CD4-positive, alpha-beta memory T cell (primary cell): Measurements from ENCODE around the gene PRKCD. TPM values are rescaled to one million over a fixed set of nuclear protein-coding genes. Genes with fewer than 3 reads are reported as not detected.

ENCODE experiments used
- CTCF ChIA-PET: fragments of 350-600 bp; sonication (Branson Sonifier 250); formaldehyde crosslinking; loops from one replicate; lab custom pipeline; 2021; ENCODE audit warnings: inconsistent platforms; ENCODE audit not compliant: partially characterized antibody; lab: Charles Lee
- POLR2A ChIA-PET: fragments of 350-600 bp; sonication (Branson Sonifier 250); formaldehyde crosslinking; loops from one replicate; lab custom pipeline; 2021; ENCODE audit not compliant: partially characterized antibody; lab: Charles Lee
- DNase-seq, 5 donors: peaks; one replicate each; pipeline versions ENCODE4 v3.0.0 to v3.0.0-alpha.2; 2020 to 2022; ENCODE audit warnings: mixed read lengths in 1 of 5
- H3K27ac ChIP-seq: one replicate; pipeline ENCODE4 v1.7.0; 2013; ENCODE audit warnings: low read depth, low read length
- H3K27me3 ChIP-seq: 2 replicates; pipeline ENCODE4 v1.7.0; 2013; ENCODE audit warnings: mild to moderate bottlenecking, low read length, moderate library complexity; ENCODE audit not compliant: insufficient read depth
- H3K36me3 ChIP-seq: 2 replicates; pipeline ENCODE4 v1.7.0; 2013; ENCODE audit warnings: mild to moderate bottlenecking, low read length, moderate library complexity; ENCODE audit not compliant: insufficient read depth
- H3K4me1 ChIP-seq: 2 replicates; pipeline ENCODE4 v1.7.0; 2013; ENCODE audit warnings: mild to moderate bottlenecking, low read length, moderate library complexity; ENCODE audit not compliant: insufficient read depth
- H3K4me3 ChIP-seq, 2 donors: one replicate each; pipeline ENCODE4 v1.7.0; 2013; ENCODE audit warnings: low read length in 2 of 2, mild to moderate bottlenecking in 1 of 2
- H3K9me3 ChIP-seq, 2 donors: one replicate each; pipeline ENCODE4 v1.7.0; 2013; ENCODE audit warnings: low read length in 2 of 2, control low read depth in 1 of 2; ENCODE audit not compliant: control insufficient read depth in 1 of 2
- H3K27ac Mint-ChIP-seq, 7 donors: one replicate each; pipeline ENCODE4 v1.8.0; 2020 to 2021; ENCODE audit warnings: mixed read lengths in 7 of 7, mild to moderate bottlenecking in 6 of 7, inconsistent platforms in 3 of 7, moderate library complexity in 3 of 7
- H3K27me3 Mint-ChIP-seq, 2 donors: one replicate each; pipeline ENCODE4 v1.8.0; 2020 to 2021; ENCODE audit warnings: mixed read lengths in 2 of 2
- H3K36me3 Mint-ChIP-seq, 2 donors: one replicate each; pipeline ENCODE4 v1.8.0; 2020 to 2021; ENCODE audit warnings: mixed read lengths in 2 of 2, inconsistent platforms in 1 of 2, mild to moderate bottlenecking in 1 of 2
- H3K4me1 Mint-ChIP-seq, 4 donors: one replicate each; pipeline ENCODE4 v1.8.0; 2020 to 2021; ENCODE audit warnings: mixed read lengths in 4 of 4, mild to moderate bottlenecking in 1 of 4
- H3K4me3 Mint-ChIP-seq, 8 donors: one replicate each; pipeline ENCODE4 v1.8.0; 2020 to 2021; ENCODE audit warnings: mixed read lengths in 8 of 8, mild to moderate bottlenecking in 7 of 8, moderate library complexity in 6 of 8, inconsistent platforms in 3 of 8
- H3K9me3 Mint-ChIP-seq, 8 donors: one replicate each; pipeline ENCODE4 v1.8.0; 2020 to 2021; ENCODE audit warnings: mixed read lengths in 8 of 8, mild to moderate bottlenecking in 5 of 8, inconsistent platforms in 3 of 8, moderate library complexity in 1 of 8
- intact Hi-C: fragments of 100-400 bp; cut with micrococcal nuclease; formaldehyde crosslinking; loops from one replicate; pipeline ENCODE4 v1.15.1; 2023
- polyA plus RNA-seq, 2 donors: library from polyadenylated mRNA; unstranded; fragments of 300-500 nt; fragmentation: Illumina TruSeq; gene quantifications; one replicate each; pipeline ENCODE4 v1.2.3, GENCODE V29; 2021
- total RNA-seq, 2 experiments: library from RNA; stranded (reverse); gene quantifications; one replicate each; pipeline ENCODE4 v1.2.3, GENCODE V29; 2021

PRKCD gene
- total and polyA plus RNA-seq, 4 experiments from 2014 or later, result 6.6 to 26.4 (median 16.1) TPM

DNA sequence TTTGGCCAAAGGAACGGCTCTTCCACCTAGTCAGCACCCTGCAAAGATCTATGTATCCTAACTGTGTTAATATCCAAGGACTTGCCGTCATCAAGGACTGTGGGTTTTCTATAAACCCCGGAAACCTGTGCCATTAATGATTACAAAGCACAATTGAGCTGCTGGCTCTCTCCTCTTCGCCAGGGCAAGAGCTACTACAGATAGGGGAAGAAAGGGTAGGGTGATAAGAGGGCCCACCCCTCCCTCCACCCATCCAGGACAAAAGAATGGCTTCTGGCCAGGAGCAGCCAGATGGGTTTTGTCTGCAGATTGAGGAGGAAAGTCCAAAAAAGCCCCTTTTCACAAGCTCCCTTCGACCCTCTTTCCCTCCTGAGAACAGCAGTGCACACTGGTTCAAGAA, 40.7 kb upstream of the PRKCD start:
- Mint-ChIP-seq H3K36me3 (peaks cover 47 to 70% of the 10 kb centered on the region in 2 donors), H3K9me3 (no peaks in the 10 kb centered on the region), H3K4me1 (peaks cover 0 to 1% (median 0%) of the 10 kb centered on the region in 4 donors), H3K27me3 (no peaks in the 10 kb centered on the region), H3K27ac (no peak overlapping the region), H3K4me3 (no peak overlapping the region)
- no peak for DNase-seq
- Histone ChIP-seq H3K4me1 (no peaks in the 10 kb centered on the region), H3K27me3 (no peaks in the 10 kb centered on the region), H3K4me3 (no peak overlapping the region), H3K36me3 (peaks cover 78% of the 10 kb centered on the region), H3K27ac (no peak overlapping the region), H3K9me3 (no peaks in the 10 kb centered on the region)
- intact Hi-C loops, result no loop called here
- ChIA-PET CTCF (interaction anchor here (1.2 to 13.7 kb wide), 4 partner anchors 10 to 79 kb away, joined by 3 to 254 read pairs (median 10); no protein-coding TSS in a partner anchor), POLR2A (interaction anchor here (1.0 kb wide), 1 partner anchor 11 kb away, joined by 3 read pairs; no protein-coding TSS in a partner anchor)

DNA sequence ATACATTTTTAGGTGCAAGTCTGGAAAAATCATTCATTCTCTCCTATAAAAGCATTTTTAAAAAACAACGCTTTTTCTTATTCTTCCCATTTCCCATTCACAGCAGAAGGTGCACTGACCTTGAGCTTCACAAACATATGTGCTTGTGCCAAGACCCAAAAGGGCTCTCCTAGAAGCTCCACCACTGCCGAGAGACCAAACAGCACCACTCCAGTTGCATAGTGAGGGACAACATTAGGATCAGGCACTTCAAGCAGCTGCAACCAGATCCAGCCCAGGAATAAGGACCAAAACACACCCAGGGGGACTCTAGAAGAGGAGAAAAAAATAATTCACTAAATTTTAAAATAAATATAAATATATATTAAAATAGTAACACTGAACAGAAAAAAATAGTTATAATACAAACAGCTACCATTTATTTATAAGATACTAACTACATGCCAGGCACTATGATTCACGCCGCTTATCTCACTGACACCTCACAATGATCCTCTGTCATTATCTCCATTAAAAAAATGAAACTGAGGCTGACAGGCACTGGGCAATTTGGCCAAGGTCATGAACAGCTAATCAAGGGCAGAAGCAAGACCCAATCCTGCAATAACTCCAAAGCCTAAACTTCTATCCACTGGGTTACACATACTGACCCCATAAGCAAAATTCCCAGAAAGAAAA, 38.6 kb upstream of the PRKCD start:
- intact Hi-C loops, result no loop called here
- Mint-ChIP-seq H3K4me1 (peaks cover 0 to 6% (median under 1%) of the 10 kb centered on the region in 4 donors), H3K27me3 (no peaks in the 10 kb centered on the region), H3K4me3 (no peak overlapping the region), H3K36me3 (peaks cover 51 to 77% of the 10 kb centered on the region in 2 donors), H3K27ac (peak overlapping the region in 1 of 7 donors; percentile 87), H3K9me3 (no peaks in the 10 kb centered on the region)
- ChIA-PET CTCF (interaction anchor here (0.6 to 2.4 kb wide), 7 partner anchors 8 to 74 kb away, joined by 3 to 11 read pairs (median 5); no protein-coding TSS in a partner anchor), POLR2A (no interaction called here)
- Histone ChIP-seq H3K36me3 (peaks cover 75% of the 10 kb centered on the region), H3K4me1 (no peaks in the 10 kb centered on the region), H3K4me3 (no peak overlapping the region), H3K9me3 (no peaks in the 10 kb centered on the region), H3K27ac (no peak overlapping the region), H3K27me3 (no peaks in the 10 kb centered on the region)
- DNase-seq, result no peak

- Mint-ChIP-seq H3K9me3 (no peaks in the 10 kb centered on the region), H3K27me3 (no peaks in the 10 kb centered on the region), H3K4me3 (no peak overlapping the region), H3K4me1 (peaks cover 0 to 6% (median under 1%) of the 10 kb centered on the region in 4 donors), H3K27ac (peak overlapping the region in 1 of 7 donors; percentile 69), H3K36me3 (peaks cover 51 to 72% of the 10 kb centered on the region in 2 donors)
- Histone ChIP-seq H3K4me3 (no peak overlapping the region), H3K27me3 (no peaks in the 10 kb centered on the region), H3K4me1 (no peaks in the 10 kb centered on the region), H3K36me3 (peaks cover 70% of the 10 kb centered on the region), H3K9me3 (no peaks in the 10 kb centered on the region), H3K27ac (no peak overlapping the region)
- DNase-seq, result no peak
- ChIA-PET POLR2A (no interaction called here), CTCF (interaction anchor here (0.8 to 2.4 kb wide), 6 partner anchors 9 to 73 kb away, joined by 3 to 11 read pairs (median 6); no protein-coding TSS in a partner anchor)
- intact Hi-C loops, result no loop called here
Observed at GRCh38 chr3:53122933-53123305, 38.1 kb upstream of the PRKCD start.

GRCh38 chr3:53123510-53123909, 37.5 kb upstream of the PRKCD start:
- ChIA-PET CTCF (interaction anchor here (1.3 to 2.4 kb wide), 4 partner anchors 9 to 73 kb away, joined by 5 to 11 read pairs (median 8); no protein-coding TSS in a partner anchor), POLR2A (no interaction called here)
- Histone ChIP-seq H3K36me3 (peaks cover 64% of the 10 kb centered on the region), H3K27ac (no peak overlapping the region), H3K27me3 (no peaks in the 10 kb centered on the region), H3K4me1 (no peaks in the 10 kb centered on the region), H3K9me3 (no peaks in the 10 kb centered on the region), H3K4me3 (no peak overlapping the region)
- H3K4me1 Mint-ChIP-seq, result peaks cover 0 to 6% (median 2%) of the 10 kb centered on the region in 4 donors
- intact Hi-C loops, result no loop called here
- no peaks in the 10 kb centered on the region for H3K9me3 Mint-ChIP-seq
- no peaks in the 10 kb centered on the region for H3K27me3 Mint-ChIP-seq
- DNase-seq, result no peak
- H3K36me3 Mint-ChIP-seq, result peaks cover 45 to 66% of the 10 kb centered on the region in 2 donors
- peak overlapping the region in 1 of 7 donors; percentile 50 for H3K27ac Mint-ChIP-seq
- no peak overlapping the region for H3K4me3 Mint-ChIP-seq

DNA sequence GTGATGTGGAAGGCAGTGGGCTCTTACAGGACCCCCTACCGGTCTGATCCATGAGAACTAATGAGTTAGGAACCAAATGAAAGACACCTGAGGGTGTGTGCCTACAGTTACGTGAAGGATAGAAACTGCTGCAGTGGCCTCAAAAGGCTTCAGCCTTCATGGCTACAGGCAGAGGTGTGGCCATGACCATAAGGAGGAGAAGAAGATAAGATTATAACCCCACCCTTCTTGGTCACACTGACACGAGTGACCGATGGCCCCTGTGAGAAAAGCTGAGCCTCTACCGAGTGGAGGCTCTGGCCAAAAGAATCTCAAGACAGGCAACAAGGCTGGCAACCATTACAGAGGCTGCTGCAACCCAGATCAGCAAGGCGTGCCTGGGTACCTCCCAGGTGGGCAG, 37.1 kb upstream of the PRKCD start:
- no peak for DNase-seq
- H3K27ac Mint-ChIP-seq, result peak overlapping the region in 2 of 7 donors; percentile 50 to 81
- Histone ChIP-seq H3K27ac (no peak overlapping the region), H3K4me1 (peaks cover 4% of the 10 kb centered on the region), H3K27me3 (no peaks in the 10 kb centered on the region), H3K9me3 (no peaks in the 10 kb centered on the region), H3K4me3 (no peak overlapping the region), H3K36me3 (peaks cover 60% of the 10 kb centered on the region)
- peaks cover 44 to 65% of the 10 kb centered on the region in 2 donors for H3K36me3 Mint-ChIP-seq
- H3K9me3 Mint-ChIP-seq, result no peaks in the 10 kb centered on the region
- no peaks in the 10 kb centered on the region for H3K27me3 Mint-ChIP-seq
- CTCF ChIA-PET, result interaction anchor here (2.4 kb wide), 1 partner anchor 10 kb away, joined by 8 read pairs; no protein-coding TSS in a partner anchor
- POLR2A ChIA-PET, result no interaction called here
- intact Hi-C loops, result no loop called here
- peaks cover 0 to 10% (median 4%) of the 10 kb centered on the region in 4 donors for H3K4me1 Mint-ChIP-seq
- no peak overlapping the region for H3K4me3 Mint-ChIP-seq

- Mint-ChIP-seq H3K27ac (peak overlapping the region in 1 of 7 donors; percentile 11), H3K27me3 (no peaks in the 10 kb centered on the region), H3K36me3 (peaks cover 31 to 46% of the 10 kb centered on the region in 2 donors), H3K9me3 (no peaks in the 10 kb centered on the region), H3K4me1 (peaks cover 18 to 30% (median 24%) of the 10 kb centered on the region in 4 donors), H3K4me3 (no peak overlapping the region)
- Histone ChIP-seq H3K27me3 (no peaks in the 10 kb centered on the region), H3K9me3 (no peaks in the 10 kb centered on the region), H3K27ac (no peak overlapping the region), H3K4me1 (peaks cover 20% of the 10 kb centered on the region), H3K4me3 (no peak overlapping the region), H3K36me3 (peaks cover 37% of the 10 kb centered on the region)
- ChIA-PET CTCF (interaction anchor here (1.5 to 2.8 kb wide), 3 partner anchors 8 to 69 kb away, joined by 4 to 21 read pairs (median 11); no protein-coding TSS in a partner anchor), POLR2A (no interaction called here)
- intact Hi-C loops, result no loop called here
- no peak for DNase-seq
Observed at GRCh38 chr3:53126601-53127000, 34.4 kb upstream of the PRKCD start.

DNA sequence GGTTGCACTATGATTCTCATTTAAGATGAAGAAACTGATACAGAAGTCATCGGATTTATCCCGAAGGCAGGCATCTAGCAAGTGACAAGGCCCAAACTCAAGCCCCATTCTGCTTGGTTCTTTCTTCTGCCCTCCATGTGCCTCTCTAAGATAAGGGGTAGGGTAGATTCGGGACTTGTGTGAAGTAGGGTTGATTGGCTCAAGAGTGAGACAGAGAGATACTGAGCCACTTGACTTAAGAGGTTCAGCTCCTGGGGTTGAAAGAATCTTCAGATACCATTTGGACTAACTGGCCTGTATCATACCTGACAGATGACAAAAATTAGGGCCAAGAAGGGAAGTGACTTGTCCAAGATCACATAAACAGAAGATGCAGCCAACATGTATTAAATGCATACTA, 31.7 kb upstream of the PRKCD start:
- peak overlapping the region; percentile 96 to 100 (median 99) for H3K27ac Mint-ChIP-seq
- peaks cover 18 to 31% (median 25%) of the 10 kb centered on the region in 4 donors for H3K4me1 Mint-ChIP-seq
- H3K4me3 Mint-ChIP-seq, result peak overlapping the region; percentile 88 to 93 (median 91)
- Histone ChIP-seq H3K27ac (peak overlapping the region; percentile 83), H3K27me3 (no peaks in the 10 kb centered on the region), H3K9me3 (no peaks in the 10 kb centered on the region), H3K4me1 (peaks cover 20% of the 10 kb centered on the region), H3K36me3 (peaks cover 13% of the 10 kb centered on the region), H3K4me3 (peak overlapping the region; percentile 66 to 77)
- POLR2A ChIA-PET, result interaction anchor here (1.0 to 3.6 kb wide), 4 partner anchors 11 to 126 kb away, joined by 3 to 22 read pairs (median 6); partner anchors contain the start of genes PRKCD and TKT
- H3K27me3 Mint-ChIP-seq, result no peaks in the 10 kb centered on the region
- intact Hi-C loops, result no loop called here
- H3K36me3 Mint-ChIP-seq, result peaks cover 12 to 24% of the 10 kb centered on the region in 2 donors
- no peaks in the 10 kb centered on the region for H3K9me3 Mint-ChIP-seq
- CTCF ChIA-PET, result interaction anchor here (0.7 to 2.8 kb wide), 6 partner anchors 12 to 67 kb away, joined by 3 to 21 read pairs (median 6); no protein-coding TSS in a partner anchor
- DNase-seq, result no peak
